HEK293T (cell line): ENCODE data around the gene RELT.

Source experiments
- BHLHE40 ChIP-seq: fragments of 450-650 bp; IDR thresholded peaks from 2 replicates; pipeline ENCODE4 v1.6.1; 2016; ENCODE audit warnings: mild to moderate bottlenecking, moderate library complexity, borderline replicate concordance
- L3MBTL2 ChIP-seq: fragments of 450-650 bp; conservative IDR thresholded peaks from 2 replicates; pipeline ENCODE4 v1.6.1; 2016; ENCODE audit warnings: mild to moderate bottlenecking
- TARDBP ChIP-seq: fragments of 450-650 bp; IDR thresholded peaks from 2 replicates; pipeline ENCODE4 v1.6.1; 2016

GRCh38 chr11:73340164-73340563 is 36.0 kb upstream of the RELT start:
- TF ChIP-seq TARDBP (no peak), BHLHE40 (no peak), L3MBTL2 (no peak)
